ENCODE data around the gene SPINDOC.
A peak's percentile ranks its signal among the peaks of the same experiment; 100 is the strongest.

SPINDOC gene

DNA sequence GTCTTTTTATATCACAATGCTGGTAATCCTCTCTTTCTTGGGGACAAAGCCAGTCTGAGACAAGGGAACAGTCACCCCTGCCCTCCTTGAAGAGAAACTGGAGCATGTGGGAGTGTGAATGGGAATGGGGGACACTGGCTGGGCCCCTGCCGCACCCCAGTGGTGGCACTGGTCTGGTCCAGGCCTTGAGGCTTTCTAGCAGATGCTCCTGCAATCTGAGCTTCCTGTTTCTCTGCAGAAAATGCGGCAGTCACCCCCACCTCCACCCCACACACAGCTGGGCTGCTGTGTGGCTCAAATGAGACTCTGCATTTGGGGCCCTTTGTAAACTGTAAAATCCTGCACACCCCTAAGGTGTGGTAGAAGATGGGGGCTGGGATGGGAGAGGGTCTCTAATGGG, 19.1 kb downstream of the SPINDOC start:
- no peak for DNase-seq (ENCODE audit: low read depth, low spot score)

DNA sequence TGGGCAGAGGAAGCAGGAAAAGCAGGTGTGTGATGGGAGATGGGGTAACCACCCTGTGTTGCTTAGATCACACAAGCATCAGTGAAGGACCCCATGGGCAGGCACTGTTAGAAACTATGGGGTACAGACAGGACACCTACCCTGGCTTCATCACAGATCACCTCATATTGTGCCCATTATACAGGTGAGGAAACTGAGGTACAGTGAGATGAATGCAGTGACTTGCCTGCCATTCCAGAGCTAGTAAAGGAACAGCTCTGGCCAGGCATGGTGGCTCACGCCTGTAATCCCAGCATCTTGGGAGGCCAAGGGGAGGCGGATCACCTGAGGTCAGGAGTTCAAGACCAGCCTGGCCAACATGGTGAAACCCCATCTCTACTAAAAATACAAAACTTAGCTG, 19.8 kb downstream of the SPINDOC start:
- DNase-seq (ENCODE audit: low read depth, low spot score), result no peak

DNA sequence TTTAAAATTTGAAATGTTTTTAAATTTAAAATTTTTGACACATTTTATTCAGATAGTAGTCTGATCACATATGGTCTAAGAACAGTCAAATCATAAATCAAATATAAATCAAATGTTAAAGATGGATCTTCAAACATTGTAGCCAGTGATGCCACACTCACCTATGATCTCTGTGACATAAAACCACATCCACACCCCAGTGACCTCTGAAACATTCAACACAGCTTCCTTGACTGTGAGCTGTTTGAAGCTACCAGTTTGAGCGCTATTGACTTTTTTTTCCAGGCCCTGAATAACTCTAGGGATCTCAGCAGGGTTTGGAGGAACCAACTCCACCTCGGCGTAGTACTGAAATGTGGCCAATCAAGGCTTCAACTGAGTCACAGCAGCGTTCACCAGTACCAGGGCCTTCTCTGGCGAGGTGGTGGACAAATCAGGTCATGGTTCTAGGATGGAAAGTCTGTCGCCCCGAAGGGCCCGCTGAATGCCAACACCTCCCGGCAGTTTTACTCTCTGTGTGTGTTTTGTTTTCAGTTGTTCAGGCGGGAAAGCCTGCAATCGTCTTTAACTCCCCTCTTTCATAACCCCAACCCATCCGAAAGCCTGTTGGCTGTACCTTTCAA, 21.4 kb downstream of the SPINDOC start:
- DNase-seq (ENCODE audit: low read depth, low spot score), result no peak

DNA sequence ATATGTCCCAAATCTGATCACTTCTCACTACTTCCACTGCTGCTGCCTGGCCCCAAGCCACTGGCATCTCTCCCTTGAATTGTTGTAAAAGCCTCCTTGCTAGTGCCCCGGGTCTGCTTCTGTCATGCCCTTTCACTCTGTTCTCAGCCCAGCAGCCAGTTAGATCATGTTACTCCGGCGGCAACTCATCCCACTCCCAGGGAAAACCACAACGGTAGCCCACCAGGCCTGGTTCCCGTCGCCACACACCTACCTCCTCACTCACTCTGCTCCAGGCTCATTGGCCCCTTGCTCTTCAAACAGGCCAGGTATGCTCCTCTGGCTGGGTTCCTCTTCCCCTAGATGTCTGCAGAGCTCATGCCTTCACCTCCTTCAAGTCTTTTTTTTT, 21.9 kb downstream of the SPINDOC start:
- DNase-seq (ENCODE audit: low read depth, low spot score), result no peak

DNA sequence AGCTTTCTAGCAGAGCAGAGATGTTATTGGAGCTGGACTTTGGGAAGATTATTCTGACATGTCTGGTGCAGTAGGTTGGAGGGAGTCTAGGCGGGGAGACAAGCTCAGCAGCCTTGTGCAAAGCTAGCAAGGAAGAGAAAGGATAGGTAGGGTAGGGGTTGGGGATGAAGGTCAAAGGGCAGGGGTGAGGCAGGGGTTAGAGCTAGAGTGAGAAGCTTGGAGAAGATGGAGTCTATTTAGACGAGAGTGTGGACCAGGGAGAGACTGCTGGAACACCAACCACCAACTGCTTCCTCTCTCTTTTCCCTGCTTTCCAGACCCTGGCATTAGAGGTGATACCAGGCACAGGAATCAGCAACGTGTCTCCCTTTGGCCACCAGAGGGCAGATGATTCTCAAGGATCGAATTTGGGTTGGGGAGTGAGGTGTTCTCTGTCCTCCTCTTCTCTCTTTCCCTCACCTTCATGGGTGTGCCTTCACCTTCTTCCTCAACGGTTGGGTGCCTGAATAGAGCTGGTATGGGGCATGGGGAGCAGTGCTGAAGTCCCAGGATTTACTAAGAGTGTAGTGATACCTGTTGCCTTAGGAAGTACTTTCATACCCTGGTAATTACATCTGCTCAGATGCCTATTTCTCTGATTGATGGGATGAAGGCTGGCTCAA, 23.9 kb downstream of the SPINDOC start:
- no peak for DNase-seq (ENCODE audit: low read depth, low spot score)

DNA sequence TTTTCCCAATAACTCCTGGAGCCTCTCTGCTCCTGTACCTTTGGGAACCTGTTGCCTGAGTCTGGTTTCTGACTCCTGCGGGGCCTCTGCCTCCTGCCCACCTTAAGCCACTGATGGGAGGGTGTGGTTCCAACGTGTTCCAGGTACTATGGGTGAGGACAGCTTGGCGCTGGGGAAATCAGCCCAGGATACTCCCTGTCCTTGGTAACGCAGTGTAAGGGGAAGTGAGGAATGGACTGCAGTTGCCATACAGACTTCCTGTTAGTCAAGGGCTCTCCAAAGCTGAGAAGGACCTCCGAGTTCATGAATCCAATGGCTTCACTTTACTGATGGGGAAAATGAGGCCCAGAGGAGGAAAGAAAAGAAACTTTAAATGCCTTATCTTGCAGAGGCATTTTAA, 24.5 kb downstream of the SPINDOC start:
- no peak for DNase-seq (ENCODE audit: low read depth, low spot score)

DNA sequence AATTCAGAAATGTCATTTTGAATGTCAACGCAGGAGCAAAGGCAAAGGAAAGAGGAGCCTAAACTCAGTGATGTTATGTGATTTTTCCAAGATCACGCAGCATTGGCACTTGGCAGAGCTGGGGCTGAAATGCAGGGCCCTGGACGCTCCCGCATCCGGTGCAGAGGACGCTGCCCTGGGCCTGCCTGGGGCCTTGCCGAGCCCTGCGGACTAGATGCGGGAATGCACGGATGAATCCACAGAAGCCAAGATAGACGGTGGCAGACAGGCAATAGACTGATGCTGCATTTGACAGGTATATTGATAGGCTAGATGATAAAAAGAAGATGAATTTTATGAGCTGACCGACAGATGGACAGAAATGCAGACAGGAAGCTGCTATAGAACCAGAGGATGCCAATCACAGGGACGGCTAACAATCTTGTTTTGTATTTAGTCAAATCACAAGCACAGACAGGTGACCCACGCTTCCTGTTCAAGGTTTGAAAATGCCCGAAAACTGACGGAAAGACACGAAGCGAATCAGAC, 25.0 kb downstream of the SPINDOC start:
- DNase-seq (ENCODE audit: low read depth, low spot score), result no peak

DNA sequence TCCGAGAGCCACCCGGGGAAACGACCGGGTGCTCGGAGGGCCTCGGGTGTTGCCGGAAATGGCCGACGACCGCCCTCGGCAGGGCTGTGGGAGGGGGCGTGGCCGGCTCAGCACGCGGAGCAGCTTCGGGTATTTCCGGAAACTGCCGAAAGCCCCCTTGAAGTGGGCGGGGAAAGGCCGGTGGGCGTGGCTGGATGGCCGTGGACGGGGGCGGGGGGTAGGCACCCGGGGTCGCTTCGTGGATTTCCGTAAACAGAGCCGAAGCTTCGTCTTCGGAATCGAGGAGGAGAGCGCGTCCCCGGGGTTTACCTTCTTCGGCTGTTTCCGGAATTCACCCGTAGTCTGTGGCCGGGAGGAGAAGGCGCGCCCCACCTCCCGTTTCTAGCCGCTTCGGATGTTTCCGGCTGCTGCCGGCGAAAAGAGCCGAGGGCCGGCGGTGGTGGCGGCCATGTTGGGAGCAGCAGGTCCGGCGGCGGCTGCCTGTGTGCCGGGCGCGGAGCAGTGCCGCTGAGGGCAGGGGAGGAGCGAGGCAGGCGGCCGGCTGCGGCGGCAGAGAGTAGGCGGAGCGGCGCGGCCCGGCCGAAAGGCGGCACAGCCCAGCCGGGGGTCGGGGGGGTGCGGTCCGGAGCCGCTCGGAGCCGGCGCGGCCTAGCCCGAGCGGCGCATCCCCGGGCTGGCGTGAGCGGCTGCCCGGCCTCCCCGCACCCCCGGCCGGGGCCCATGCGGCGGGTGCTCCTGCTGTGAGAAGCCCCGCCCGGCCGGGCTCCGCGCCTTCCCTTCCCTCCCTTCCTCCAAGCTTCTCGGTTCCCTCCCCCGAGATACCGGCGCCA, 25.6 kb downstream of the SPINDOC start, which contains the start of gene MARK2:
Gene MARK2, plus strand, starts transcription at position 433 of the 830 bp plus-strand sequence. Its CDS starts 397 bp downstream, at position 830.
- peak; percentile 97 for DNase-seq (ENCODE audit: low read depth, low spot score)

DNA sequence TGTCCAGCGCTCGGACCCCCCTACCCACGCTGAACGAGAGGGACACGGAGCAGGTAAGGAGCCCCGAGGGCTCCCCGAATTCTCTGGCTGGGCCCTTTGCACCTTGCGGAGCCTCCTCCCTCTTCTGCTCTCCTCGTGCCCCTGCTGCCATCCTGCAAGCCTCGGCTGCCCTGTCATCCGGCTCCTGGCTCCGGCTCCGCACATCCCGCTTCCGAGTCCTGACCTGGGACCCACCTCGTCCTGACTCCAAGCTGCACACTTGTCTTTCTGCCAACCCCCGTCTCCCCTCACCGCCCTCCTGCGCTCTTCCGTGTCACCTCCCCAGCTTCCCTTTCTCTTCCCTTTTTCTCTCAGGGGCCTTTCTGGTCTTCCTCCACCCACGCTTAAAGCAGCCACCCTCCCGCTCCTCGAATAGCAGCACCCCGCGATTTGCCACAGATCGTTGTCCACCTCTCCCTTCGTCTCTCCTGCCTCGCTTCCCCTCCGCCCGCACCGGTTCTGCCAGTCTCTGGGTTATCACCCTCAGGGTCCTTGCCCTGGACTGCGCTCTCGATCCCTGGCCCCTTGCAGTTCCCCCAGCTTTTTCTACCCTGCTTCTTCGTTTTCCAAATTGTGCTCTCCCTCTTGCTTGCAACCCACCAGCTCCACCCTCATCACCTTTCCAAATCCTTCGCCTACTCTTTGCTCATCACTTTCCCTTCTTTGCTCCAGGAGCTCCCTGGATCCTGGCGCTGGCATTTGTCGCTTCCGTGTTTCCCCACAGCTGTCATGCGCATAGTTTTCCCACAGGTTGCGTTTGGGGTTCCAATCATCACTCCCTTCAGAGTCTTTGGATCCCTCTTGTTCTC, 26.5 kb downstream of the SPINDOC start:
- DNase-seq (ENCODE audit: low read depth, low spot score), result no peak

DNA sequence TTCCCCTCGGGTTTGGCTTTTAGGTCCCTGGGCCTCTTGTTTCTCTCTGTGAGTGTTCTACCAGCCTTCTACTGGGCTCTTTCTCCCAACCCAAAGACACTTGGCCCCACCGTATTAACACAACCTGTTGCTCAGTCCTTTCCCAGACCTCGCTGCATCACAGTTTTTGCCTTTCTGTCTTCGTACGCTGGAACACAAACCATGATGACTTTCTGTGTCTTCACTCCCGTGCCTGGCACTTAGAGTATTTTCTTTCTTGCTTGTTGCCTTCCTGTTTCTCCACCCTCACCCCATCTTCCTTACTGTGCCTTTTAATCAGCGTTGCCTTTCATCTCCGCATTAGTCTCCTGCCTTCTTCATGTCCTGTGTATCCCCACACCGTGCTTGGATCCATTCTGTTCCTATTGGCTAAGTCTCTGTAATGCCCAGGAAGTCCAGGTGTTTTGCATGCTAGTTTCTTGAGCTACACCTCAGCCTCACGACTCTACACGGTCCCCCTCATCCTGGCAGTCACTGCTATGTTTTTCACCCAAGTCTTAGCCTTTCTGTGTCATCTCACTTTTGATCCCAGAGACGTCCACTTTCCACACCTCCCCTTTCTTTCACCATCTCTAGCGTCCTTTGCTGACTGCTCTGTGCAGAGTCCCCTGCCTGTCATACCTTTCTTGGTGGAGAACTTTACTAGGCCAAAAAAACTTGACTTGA, 27.3 kb downstream of the SPINDOC start:
- DNase-seq (ENCODE audit: low read depth, low spot score), result no peak

DNA sequence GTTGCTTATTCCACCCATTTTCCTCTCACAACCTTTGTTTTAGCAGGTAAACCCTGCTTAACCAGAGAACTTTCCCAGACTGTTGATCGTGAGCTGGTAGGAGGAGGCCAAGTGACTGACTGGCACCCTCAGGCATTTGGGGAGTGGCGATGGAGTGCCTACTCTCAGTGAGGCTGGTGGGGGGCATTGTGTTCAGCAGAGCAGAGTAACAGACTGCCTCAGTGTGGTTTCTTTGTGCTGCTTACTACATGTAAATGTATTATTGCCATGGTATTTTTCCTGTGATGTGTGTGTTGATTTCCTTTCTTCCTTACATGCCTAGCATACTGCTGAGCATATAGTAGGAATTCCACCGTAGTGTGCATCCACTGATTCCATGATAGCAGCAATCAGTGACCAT, 28.3 kb downstream of the SPINDOC start:
- no peak for DNase-seq (ENCODE audit: low read depth, low spot score)

DNA sequence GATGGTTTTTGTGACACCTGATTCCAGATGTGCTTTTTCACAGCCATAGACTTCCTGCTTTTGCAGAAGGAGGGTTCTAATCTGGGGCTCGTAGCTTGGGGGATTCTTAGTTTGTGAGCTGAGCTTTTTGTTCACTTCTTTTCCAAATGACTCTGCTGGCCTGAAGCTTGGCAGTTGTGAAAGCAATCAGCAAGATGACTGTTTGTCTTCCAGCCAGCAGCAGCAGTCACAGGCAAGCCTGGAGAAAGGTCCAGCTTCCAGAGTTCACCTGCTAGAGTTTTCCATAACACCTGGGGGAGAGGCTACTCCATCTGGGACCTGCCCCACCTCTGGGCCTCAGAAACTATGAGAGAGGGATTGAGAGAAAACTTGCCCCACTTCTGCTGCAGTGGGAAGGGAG, 29.8 kb downstream of the SPINDOC start:
- DNase-seq (ENCODE audit: low read depth, low spot score), result no peak

DNA sequence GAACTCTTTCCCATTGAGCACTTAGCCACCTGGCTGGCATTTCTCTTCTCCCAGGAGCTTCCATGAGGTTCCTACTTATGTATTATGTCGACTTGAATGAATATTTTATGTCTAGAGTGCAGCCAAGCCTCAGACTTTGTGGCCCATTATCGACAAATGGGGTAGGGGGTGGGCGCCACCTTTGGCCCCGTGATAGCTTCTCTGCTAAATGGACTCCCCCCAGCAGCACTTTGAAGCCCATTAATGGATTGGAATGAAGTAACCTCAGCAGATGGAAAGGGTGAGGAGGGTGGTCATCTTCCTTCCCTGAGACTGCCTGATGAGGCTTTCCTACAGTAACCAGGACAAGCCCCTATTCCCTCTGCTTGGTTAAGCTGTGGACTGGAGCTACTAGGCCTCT, 31.6 kb downstream of the SPINDOC start:
- no peak for DNase-seq (ENCODE audit: low read depth, low spot score)

DNA sequence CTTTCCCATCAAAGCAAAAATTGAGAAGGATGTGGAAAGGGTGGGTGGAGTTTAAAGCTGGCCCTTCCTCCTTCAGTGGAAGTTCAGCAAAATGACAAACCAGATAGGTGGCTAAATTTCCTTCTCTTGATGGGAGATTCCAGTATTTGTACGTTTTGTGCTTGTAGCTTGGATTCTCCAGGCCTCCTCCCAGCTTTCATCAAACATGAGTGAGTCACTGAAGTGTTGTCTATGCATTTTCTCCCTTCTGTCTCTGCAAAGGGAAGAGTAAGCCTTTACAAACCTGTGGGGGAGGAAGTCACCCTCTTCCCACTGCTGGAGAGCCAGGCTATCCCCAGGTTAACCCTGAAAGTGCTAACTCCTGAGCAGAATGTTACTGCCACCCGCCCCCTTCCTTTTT, 32.0 kb downstream of the SPINDOC start:
- no peak for DNase-seq (ENCODE audit: low read depth, low spot score)

DNA sequence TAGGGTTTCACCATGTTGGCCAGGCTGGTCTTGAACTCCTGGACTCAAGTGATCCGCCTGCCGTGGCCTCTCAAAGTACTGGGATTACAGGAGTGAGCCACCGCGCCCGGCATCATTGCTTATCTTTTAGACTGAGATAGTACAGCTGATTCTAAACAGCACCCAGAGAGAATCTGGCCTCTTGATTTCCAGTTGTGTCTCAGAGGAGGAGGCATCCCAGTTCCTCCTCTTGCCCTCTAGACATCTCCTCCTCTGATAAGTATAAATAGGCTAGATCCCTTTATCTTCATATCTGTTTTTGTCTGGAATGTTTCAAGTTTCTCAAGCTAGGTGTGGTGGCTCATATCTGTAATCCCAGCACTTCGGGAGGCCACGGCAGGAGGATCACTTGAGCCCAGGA, 32.7 kb downstream of the SPINDOC start:
- no peak for DNase-seq (ENCODE audit: low read depth, low spot score)

DNA sequence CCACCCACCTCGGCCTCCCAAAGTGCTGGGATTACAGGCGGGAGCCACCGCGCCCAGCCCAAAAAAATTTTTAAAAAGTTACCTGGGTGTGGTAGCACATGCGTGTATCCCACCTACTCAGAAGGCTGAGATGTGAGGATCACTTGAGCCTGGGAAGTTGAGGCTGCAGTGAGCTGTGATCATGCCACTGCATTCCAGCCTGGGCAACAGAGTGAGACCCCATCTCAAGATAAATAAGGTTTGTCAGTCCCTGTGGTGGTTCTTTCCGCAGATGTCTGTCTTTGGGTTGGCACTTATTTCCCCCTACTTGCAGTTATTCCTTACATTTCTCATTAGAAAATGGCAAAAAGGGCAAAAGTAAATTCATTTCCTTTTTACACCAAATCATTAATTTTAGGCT, 33.6 kb downstream of the SPINDOC start:
- no peak for DNase-seq (ENCODE audit: low read depth, low spot score)

DNA sequence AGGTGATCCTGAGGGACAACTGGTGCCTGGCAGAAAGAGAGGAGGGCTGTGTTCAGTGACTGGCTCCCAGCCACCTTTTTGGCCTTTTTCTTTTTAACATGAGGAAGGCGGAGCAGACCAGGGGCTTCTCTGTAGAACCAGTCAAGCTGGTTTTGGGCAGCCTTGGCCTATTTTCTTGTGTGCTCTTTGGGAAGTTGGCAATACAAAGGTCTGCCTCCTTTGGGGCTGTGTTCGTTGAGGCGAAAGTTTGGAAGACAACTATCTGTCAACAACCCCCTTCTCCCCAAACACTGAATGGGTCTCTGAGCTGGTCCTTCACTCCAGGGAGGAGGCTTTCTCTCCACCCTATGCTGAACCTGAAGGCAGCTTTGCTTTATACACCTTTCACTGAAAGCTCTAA, 34.1 kb downstream of the SPINDOC start:
- no peak for DNase-seq (ENCODE audit: low read depth, low spot score)

DNA sequence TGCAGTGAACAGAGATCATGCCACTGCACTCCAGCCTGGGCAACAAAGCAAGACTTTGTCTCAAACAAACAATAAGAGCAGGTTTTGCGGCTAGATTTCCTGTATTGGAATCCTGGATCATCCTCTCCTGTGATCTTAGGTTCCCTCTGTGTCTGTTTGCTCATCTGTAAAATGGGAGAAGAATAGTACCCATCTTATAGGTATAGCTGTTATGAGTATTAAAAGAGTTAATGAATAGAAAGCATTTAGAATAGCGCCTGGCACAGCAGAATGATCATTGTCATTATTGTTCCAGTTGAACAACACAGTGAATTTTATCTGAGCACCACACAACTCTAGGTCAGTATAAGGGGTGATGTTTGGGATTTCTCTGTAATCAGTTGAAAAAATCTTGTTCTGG, 36.4 kb downstream of the SPINDOC start:
- DNase-seq (ENCODE audit: low read depth, low spot score), result no peak

DNA sequence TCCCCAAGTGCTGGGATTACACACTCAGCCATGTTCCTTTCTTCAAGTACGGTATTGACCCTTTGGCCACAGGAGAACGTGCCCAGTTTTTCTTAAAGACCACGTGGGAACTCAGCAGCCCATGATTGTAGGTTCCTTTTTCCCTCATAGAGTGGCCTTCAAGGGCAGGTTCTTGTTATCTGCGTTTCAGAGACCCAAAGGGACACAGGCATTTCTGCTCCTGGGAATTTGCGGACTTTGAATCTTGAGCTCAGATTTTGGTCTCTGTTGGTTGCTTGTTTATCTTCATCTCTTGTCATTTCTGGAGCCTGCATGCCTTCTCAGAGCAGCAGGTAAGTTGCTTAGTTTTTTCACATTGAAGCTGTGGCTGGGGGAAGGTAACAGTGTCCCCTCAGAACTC, 37.7 kb downstream of the SPINDOC start:
- no peak for DNase-seq (ENCODE audit: low read depth, low spot score)

DNA sequence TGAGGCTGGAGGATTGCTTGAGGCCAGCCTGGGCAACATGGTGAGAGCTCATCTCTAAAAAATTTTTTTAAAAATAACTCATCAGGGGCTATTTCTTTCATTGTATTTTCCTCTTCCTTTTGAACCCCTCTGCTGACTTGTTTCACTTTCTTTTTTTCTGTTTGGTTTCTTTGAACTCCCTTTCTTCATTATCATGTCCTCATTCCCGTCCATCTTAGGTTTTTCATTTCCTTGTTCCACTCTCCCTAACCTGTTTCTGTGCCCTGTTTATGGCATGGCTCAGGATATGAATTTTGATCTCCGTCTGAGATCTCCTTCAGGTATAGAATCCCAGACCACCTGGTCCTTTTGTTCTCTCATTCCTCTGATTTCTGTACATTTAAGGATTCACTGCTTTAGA, 38.1 kb downstream of the SPINDOC start:
- DNase-seq (ENCODE audit: low read depth, low spot score), result no peak

DNA sequence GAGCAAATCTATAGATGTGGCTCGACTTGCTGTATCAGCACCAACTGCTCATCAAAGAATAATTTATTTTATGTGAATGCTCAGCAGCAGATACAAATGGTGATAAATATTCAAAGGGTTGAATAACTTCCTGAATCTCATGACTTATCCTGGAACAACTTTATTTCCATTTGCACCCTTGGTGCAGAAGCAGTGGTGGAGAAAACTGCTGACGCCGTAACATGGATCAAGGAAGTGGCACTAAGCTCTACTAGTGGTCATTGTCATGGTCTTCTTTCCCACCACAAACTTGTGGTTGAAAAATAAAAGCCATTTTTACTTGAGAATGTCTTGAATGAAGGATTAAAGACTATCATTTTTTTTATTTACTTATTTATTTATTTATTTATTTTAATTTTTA, 40.2 kb downstream of the SPINDOC start:
- DNase-seq (ENCODE audit: low read depth, low spot score), result no peak
